OCI-LY1 (cell line): ENCODE results near the gene PDCD1LG2.
"Not testable (repeated sequence)": the region's sequence is repeated elsewhere in the genome, so short reads cannot be mapped to it uniquely, and the experiment has no call there.

Source experiments
- H2AFZ ChIP-seq: fragments of 200-600 bp; sonication (generic), shearing (Covaris generic); 2 replicates; pipeline ENCODE4 v1.6.0; 2014; ENCODE audit warnings: antibody characterized with exemption, mild to moderate bottlenecking, low read length
- H3F3A ChIP-seq: fragments of 200-600 bp; sonication (generic), shearing (Covaris generic); 2 replicates; pipeline ENCODE4 v1.6.0; 2014; ENCODE audit warnings: mild to moderate bottlenecking, antibody characterized with exemption, low read length, moderate library complexity; ENCODE audit not compliant: insufficient read depth
- H3K27ac ChIP-seq: fragments of 200-600 bp; sonication (generic); 2 replicates; pipeline ENCODE4 v1.5.1; 2014; ENCODE audit warnings: low read length, mixed run types, mild to moderate bottlenecking, low read depth; ENCODE audit not compliant: poor library complexity, severe bottlenecking
- H3K27me3 ChIP-seq: fragments of 200-600 bp; sonication (generic); 2 replicates; pipeline ENCODE4 v1.6.0; 2014; ENCODE audit warnings: antibody characterized with exemption, mild to moderate bottlenecking, low read length, moderate library complexity; ENCODE audit not compliant: insufficient read depth
- H3K36me3 ChIP-seq: fragments of 200-600 bp; sonication (generic); 2 replicates; pipeline ENCODE4 v1.6.1; 2014; ENCODE audit warnings: mild to moderate bottlenecking, antibody characterized with exemption, low read length, moderate library complexity, mixed read lengths; ENCODE audit not compliant: insufficient read depth
- H3K4me1 ChIP-seq: fragments of 200-600 bp; sonication (generic); 2 replicates; pipeline ENCODE4 v1.5.1; 2014; ENCODE audit warnings: mild to moderate bottlenecking, low read length, moderate library complexity; ENCODE audit not compliant: insufficient read depth, severe bottlenecking
- H3K4me2 ChIP-seq: fragments of 200-600 bp; sonication (generic), shearing (Covaris generic); 2 replicates; pipeline ENCODE4 v1.6.1; 2014; ENCODE audit warnings: low read length
- H3K4me3 ChIP-seq: fragments of 200-600 bp; sonication (generic); 2 replicates; pipeline ENCODE4 v1.5.1; 2014; ENCODE audit warnings: low read length, low read depth, mild to moderate bottlenecking, mixed read lengths; ENCODE audit not compliant: poor library complexity, severe bottlenecking
- H3K79me2 ChIP-seq: fragments of 200-600 bp; shearing (Covaris generic); 2 replicates; pipeline ENCODE4 v1.6.1; 2016; ENCODE audit warnings: mixed run types, low read length, mixed read lengths; ENCODE audit not compliant: insufficient read depth
- H3K9ac ChIP-seq: fragments of 200-600 bp; sonication (generic), shearing (Covaris generic); 2 replicates; pipeline ENCODE4 v1.6.1; 2014; ENCODE audit warnings: mild to moderate bottlenecking, low read length, mixed read lengths
- H3K9me2 ChIP-seq: fragments of 200-600 bp; sonication (generic), shearing (Covaris generic); 2 replicates; pipeline ENCODE4 v1.6.1; 2014; ENCODE audit warnings: low read depth, mild to moderate bottlenecking, low read length, mixed read lengths
- H3K9me3 ChIP-seq: fragments of 200-600 bp; shearing (Covaris generic); 2 replicates; pipeline ENCODE4 v1.6.1; 2014; ENCODE audit warnings: low read length, mixed read lengths
- H4K20me1 ChIP-seq: fragments of 200-600 bp; sonication (generic), shearing (Covaris generic); 2 replicates; pipeline ENCODE4 v1.6.0; 2016; ENCODE audit warnings: mild to moderate bottlenecking, low read length; ENCODE audit not compliant: insufficient read depth
- EZH2 ChIP-seq: fragments of 200-600 bp; sonication (generic), shearing (Covaris generic); IDR thresholded peaks from 2 replicates; pipeline ENCODE4 v1.8.0; 2017; ENCODE audit warnings: borderline replicate concordance, mixed run types, mild to moderate bottlenecking, antibody characterized with exemption, low read length, moderate library complexity, mixed read lengths
- TF ChIP-seq, protein P1 (sequence below): fragments of 200-600 bp; sonication (generic), shearing (Covaris generic); IDR thresholded peaks from 2 replicates; pipeline ENCODE4 v1.5.1; 2017; ENCODE audit warnings: mild to moderate bottlenecking, antibody characterized with exemption, low read length, moderate library complexity, mixed read lengths

PDCD1LG2 gene

DNA sequence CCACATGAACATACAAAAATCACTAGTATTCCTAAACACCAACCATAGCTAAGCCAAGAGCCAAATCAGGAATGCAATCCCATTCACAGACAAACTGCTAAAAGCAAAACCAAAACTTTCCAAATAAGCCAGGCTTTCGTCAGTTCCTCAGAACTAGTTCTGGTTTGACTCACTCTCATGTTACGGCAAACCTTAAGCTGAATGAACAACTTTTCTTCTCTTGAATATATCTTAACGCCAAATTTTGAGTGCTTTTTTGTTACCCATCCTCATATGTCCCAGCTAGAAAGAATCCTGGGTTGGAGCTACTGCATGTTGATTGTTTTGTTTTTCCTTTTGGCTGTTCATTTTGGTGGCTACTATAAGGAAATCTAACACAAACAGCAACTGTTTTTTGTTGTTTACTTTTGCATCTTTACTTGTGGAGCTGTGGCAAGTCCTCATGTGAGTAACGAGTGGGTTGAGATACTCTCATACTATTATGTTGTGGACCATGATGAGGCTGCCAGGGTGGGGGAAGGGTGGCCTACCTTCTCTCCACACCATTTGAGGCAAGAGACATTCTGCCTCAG lies at the start of gene PDCD1LG2:
Gene PDCD1LG2, plus strand, starts transcription at position 172 of the 572 bp plus-strand sequence. CDS start 12,016 bp downstream, outside the sequence.
- H3K27ac ChIP-seq: no peak within 1 kb of the TSS
- no peaks in the 10 kb centered on the region for H3K9me3 ChIP-seq
- H4K20me1 ChIP-seq: no peaks in the 10 kb centered on the region
- no peak within 1 kb of the TSS for H3K4me3 ChIP-seq
- no peak within 1 kb of the TSS for H3K4me2 ChIP-seq
- no peaks in the 10 kb centered on the region for H3K79me2 ChIP-seq
- H3K27me3 ChIP-seq: no peaks in the 10 kb centered on the region
- no peak within 1 kb of the TSS for H3K9ac ChIP-seq
- TF ChIP-seq, protein P1, sequence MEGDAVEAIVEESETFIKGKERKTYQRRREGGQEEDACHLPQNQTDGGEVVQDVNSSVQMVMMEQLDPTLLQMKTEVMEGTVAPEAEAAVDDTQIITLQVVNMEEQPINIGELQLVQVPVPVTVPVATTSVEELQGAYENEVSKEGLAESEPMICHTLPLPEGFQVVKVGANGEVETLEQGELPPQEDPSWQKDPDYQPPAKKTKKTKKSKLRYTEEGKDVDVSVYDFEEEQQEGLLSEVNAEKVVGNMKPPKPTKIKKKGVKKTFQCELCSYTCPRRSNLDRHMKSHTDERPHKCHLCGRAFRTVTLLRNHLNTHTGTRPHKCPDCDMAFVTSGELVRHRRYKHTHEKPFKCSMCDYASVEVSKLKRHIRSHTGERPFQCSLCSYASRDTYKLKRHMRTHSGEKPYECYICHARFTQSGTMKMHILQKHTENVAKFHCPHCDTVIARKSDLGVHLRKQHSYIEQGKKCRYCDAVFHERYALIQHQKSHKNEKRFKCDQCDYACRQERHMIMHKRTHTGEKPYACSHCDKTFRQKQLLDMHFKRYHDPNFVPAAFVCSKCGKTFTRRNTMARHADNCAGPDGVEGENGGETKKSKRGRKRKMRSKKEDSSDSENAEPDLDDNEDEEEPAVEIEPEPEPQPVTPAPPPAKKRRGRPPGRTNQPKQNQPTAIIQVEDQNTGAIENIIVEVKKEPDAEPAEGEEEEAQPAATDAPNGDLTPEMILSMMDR: no peak
- TF ChIP-seq EZH2: no peak
- H3F3A ChIP-seq: no peaks in the 10 kb centered on the region
- no peaks in the 10 kb centered on the region for H3K4me1 ChIP-seq
- H2AFZ ChIP-seq: no peak within 1 kb of the TSS
- H3K36me3 ChIP-seq: no peaks in the 10 kb centered on the region
- no peaks in the 10 kb centered on the region for H3K9me2 ChIP-seq

DNA sequence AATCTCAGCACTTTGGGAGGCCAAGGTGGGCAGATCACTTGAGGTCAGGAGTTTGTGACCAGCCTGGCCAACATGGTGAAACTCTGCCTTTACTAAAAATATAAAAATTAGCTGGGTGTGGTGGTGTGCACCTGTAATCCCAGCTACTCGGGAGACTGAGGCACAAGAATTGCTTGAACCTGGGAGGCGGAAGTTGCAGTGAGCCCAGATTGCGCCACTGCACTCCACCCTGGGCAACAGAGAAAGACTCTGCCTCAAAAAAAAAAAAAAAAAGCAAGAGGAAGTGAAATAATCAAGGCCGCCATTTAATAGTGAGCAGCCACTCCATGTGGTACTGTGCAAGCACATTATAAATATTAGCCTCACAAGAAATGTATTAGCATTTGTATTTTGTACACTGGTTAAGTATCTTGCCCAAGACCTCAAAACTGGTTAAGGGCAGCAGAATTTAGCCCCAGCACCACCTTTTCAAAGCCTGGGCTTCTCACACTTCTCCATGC lies 45.5 kb upstream of the PDCD1LG2 start:
- H3K9me3 ChIP-seq, H3K27me3 ChIP-seq, H3K79me2 ChIP-seq, H3K36me3 ChIP-seq, H3K4me3 ChIP-seq, H3K27ac ChIP-seq, H3K4me1 ChIP-seq, H3K9me2 ChIP-seq, H2AFZ ChIP-seq, H4K20me1 ChIP-seq, H3K9ac ChIP-seq, H3K4me2 ChIP-seq, H3F3A ChIP-seq: not testable (repeated sequence)

DNA sequence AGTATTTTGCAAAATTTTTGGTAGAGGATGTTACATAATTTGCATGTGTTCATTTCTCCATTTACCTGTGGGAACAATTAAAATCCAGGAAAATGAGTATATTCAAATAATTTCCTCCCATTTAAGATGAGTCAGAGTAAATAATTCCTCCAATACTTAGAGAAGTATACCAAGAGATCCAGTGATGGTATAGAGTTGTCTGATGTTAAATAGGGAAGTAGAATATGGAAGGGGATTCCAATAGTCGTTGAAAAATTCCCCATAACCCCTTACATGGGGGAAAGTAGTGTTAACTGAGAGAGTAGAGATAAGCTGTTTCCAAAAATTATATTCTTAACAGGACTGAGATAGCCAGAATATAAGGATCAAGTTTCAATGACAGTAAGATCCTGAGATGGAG lies 44.3 kb upstream of the PDCD1LG2 start:
- no peak overlapping the region for H3K27ac ChIP-seq
- no peaks in the 10 kb centered on the region for H3K36me3 ChIP-seq
- H3K4me2 ChIP-seq: no peak overlapping the region

More for the DNA sequence above, 44.3 kb upstream of the PDCD1LG2 start:
- no peak overlapping the region for H3K9ac ChIP-seq
- H3K9me3 ChIP-seq: no peaks in the 10 kb centered on the region
- TF ChIP-seq, protein P1: no peak
- no peak for TF ChIP-seq EZH2
- no peaks in the 10 kb centered on the region for H3K27me3 ChIP-seq
- no peaks in the 10 kb centered on the region for H3F3A ChIP-seq
- no peak overlapping the region for H3K4me3 ChIP-seq
- H3K79me2 ChIP-seq: no peaks in the 10 kb centered on the region
- no peak overlapping the region for H2AFZ ChIP-seq
- H3K4me1 ChIP-seq: no peaks in the 10 kb centered on the region
- no peaks in the 10 kb centered on the region for H4K20me1 ChIP-seq
- no peaks in the 10 kb centered on the region for H3K9me2 ChIP-seq
